ENCODE measurements around the gene FRMPD2.
"Not testable (repeated sequence)": the region's sequence is repeated elsewhere in the genome, so short reads cannot be mapped to it uniquely, and the experiment has no call there.

DNA sequence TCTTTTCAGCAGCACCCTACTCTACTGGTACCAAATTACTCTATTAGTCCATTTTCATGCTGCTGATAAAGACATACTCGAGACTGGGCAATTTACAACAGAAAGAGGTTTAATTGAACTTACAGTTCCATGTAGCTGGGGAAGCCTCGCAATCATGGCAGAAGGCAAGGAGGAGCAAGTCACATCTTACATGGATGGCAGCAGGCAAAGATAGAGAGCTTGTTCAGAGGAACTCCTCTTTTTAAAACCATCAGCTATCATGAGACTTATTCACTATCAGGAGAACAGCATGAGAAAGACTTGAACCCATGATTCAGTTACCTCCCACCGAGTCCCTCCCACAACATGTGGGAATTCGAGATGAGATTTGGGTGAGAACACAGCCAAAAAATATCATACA is 7.2 kb upstream of the FRMPD2 start:
- not testable (repeated sequence) for TF ChIP-seq EZH2phosphoT487 (IDR thresholded peaks at IDR 0.05; ENCODE audit: borderline replicate concordance); CTCF (IDR thresholded peaks at IDR 0.05 in 2 of 3, conservative IDR thresholded peaks at IDR 0.05 in 1 of 3; ENCODE audit: borderline replicate concordance in 1 of 3, insufficient read depth in 1 of 3, low read depth in 2 of 3, low read length in 2 of 3)
